COR-L47 (cell line): ENCODE measurements around the gene BRPF1.
A peak's percentile ranks its signal among the peaks of the same experiment; 100 is the strongest.
"Not testable (repeated sequence)": the region's sequence is repeated elsewhere in the genome, so short reads cannot be mapped to it uniquely, and the experiment has no call there.

ENCODE experiments used
- DNase-seq: peaks from one replicate; lab custom pipeline; 2025; lab: John Stamatoyannopoulos, UW

BRPF1 gene

GRCh38 chr3:9769426-9770275, 38.1 kb downstream of the BRPF1 start, which contains the start of gene CAMK1:
Gene CAMK1 (minus strand): TSS chr3:9769947. CDS start chr3:9767749, 2,198 bp downstream.
- DNase-seq: peak; percentile 33

DNA sequence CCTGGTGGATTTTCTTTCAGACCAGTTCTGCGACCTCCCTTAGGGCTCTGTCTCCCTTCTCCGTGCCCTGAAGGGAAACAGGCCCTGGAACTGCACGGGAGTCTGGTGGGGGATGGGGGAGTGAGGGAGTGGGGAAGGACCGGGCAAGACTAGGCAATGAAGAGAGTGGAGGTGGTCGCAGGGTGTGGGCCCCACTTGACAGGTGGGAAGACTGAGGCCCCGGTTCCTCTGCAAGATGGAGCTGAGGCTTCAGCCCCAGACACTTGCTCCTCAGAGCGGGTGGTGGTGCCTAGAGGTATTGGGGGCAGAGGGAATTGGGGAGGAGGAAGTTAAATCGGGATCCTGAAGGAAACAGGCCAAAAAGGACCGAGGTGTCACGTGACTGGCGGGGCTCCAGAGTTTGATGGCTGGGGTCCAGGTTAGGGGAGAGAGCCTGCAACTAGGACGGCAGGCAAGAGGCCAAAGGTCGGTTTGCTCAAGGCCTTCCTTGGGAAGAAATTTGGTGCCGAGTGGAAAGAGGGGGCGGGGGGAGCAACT, 38.8 kb downstream of the BRPF1 start:
- DNase-seq: no peak

- not testable (repeated sequence) for DNase-seq
These were observed 39.5 kb downstream of the BRPF1 start for GRCh38 chr3:9771007-9771406.

DNA sequence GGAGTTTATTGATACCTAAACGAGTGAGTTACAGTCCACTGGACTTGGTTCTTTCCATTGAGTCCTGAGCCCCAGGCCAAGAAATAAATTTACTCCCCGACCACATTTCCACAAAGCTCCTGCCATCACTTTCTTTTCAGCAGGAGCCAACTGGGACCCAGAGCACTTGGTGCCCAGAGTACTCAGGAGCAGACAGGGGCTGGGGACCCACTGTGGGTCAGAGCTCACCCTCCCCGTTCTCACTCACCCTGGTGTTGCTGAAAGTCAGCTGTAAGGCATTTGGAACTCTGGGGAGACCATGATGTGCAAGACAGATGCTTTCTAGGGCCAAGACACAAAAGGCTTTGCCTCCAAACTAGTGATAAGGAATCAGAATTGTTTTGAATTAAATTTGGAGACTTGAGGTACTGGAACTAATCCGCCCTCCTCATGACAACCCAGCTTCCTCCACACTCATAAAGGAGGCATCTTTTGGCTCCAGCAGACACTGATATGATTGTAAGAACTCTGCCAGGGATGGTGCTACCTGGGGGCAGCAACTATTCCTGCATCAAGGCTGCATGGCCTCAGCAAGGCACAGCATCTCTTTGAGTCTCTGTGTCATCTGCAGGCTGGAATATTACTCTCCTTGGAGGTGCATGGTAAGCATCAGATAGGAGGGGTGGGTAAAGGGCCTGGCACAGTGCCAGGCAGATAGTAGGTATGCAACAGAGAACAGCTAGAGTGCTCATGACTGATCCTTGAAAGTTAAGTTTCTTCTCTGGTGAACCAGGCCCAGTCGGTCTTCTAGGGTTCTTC, 45.6 kb downstream of the BRPF1 start:
- no peak for DNase-seq

DNA sequence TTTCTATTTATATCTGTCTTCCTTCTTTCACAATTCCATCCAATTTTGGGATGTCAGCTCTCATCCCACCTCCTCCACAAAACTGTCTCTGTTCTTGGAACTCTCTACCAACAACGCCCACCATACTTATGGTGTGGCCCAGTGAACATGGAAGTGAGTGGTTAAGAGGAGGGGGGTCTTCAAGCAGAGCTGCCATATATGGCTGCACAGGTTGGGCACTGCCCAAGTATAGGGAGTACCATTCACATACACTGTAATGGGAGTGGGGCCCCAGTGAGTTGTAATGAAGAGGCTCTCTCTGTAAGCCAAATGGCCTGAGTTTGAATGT, 46.1 kb downstream of the BRPF1 start:
- DNase-seq: no peak

- no peak for DNase-seq
These were observed 46.9 kb downstream of the BRPF1 start for GRCh38 chr3:9778143-9779074.

- no peak for DNase-seq
These were observed 47.6 kb downstream of the BRPF1 start for GRCh38 chr3:9779075-9779593.

- no peak for DNase-seq
These were observed 48.4 kb downstream of the BRPF1 start for GRCh38 chr3:9779721-9780457.

GRCh38 chr3:9780458-9780812, 48.9 kb downstream of the BRPF1 start:
- no peak for DNase-seq

- no peak for DNase-seq
These were observed 49.4 kb downstream of the BRPF1 start for GRCh38 chr3:9780910-9781309.

DNA sequence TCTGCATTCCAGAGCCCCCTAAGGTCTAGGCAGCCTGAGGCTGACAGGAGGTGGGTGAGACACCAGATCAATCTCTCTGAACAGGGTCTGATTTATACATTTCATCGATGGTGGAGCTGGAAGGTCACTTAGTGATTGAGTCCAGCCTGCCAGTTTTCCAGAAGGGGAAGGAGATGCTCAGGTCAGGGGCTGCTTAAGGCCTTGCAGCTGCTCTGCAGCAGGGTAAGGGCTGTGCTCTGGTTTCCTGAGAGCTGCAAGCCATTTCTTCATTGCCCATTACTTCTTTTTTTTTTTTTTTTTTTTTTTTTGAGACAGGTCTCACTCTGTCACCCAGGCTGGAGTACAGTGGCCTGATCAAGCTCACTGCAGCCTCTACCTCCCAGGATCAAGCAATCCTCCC, 50.0 kb downstream of the BRPF1 start:
- DNase-seq: no peak

- no peak for DNase-seq
These were observed 50.6 kb downstream of the BRPF1 start for GRCh38 chr3:9781978-9782603.

DNA sequence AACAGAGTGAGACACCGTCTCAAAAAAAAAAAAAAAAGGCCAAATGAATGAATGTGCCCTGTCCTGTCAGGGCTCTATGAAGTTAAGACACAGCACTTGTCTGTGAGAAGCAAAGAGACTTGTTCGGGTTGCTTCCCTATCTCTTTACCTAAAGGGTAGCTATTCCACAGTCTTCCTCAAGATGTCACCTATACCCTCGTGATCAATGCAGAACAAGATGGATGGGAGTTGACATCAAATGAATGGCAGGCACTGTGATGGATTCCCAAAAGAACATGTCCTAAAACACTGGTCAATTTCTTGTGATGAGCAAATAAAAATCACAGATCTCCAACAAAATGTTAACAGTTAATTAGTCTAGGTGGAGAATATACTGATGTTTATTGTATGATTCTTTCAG, 51.2 kb downstream of the BRPF1 start:
- no peak for DNase-seq

DNA sequence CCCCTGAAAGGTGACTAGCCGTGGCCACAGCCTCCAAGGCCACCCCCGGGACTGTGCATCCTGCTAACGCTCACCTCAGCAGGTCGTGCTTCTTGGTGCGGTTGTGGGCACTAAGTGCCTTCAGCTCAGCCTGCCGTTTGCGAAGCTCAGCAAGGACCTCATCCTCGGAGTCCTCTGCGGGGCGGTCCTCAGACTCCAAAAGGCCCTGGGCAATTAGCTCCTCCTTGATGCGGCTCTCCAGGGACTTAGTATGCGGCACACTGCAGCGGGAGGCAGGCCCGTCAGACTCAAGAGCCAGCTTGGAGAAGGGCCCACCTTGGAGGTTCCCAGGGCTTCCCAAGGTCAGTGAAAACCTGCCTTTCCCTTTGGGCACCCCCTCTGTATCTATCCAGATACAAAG, 52.4 kb downstream of the BRPF1 start:
- no peak for DNase-seq

- DNase-seq: no peak
These were observed 53.4 kb downstream of the BRPF1 start for GRCh38 chr3:9784965-9785364.

GRCh38 chr3:9785602-9786001, 54.1 kb downstream of the BRPF1 start:
- no peak for DNase-seq

- DNase-seq: no peak
These were observed 54.7 kb downstream of the BRPF1 start for GRCh38 chr3:9786209-9786739.

GRCh38 chr3:9786825-9787669, 55.5 kb downstream of the BRPF1 start:
- no peak for DNase-seq

GRCh38 chr3:9787714-9788113, 56.2 kb downstream of the BRPF1 start:
- no peak for DNase-seq
